Cortex of kidney (tissue), 1 donor: Measurements from ENCODE around the gene MLNR.

Experiments used
- DNase-seq: peaks from one replicate; lab custom pipeline; 2025; lab: John Stamatoyannopoulos, UW

Gene MLNR

GRCh38 chr13:49220036-49220855 lies at the start of gene MLNR:
Gene MLNR (plus strand): TSS chr13:49220338. CDS start chr13:49220338, 0 bp downstream.
- DNase-seq, result no peak

DNA sequence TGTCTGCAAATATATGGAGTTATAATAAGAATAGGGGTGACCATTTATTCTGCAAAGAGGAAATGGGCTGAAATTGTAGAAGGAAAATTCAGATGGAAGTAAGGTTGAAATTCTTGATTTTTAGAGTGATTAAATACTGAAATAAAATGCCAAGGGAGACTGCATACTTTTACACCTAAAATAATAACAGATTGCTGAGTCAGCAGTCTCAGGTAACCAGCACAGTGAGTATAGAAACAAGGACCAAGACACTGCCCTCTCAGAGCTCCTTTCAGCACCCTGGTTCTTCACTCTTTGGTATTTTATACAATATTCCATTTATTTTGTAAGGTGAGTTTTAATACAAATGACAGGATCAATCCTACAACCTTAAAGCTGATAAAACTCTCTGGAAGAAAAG lies 48.8 kb upstream of the MLNR start:
- no peak for DNase-seq

- no peak for DNase-seq
Measured at GRCh38 chr13:49183672-49184325, 36.3 kb upstream of the MLNR start.

DNA sequence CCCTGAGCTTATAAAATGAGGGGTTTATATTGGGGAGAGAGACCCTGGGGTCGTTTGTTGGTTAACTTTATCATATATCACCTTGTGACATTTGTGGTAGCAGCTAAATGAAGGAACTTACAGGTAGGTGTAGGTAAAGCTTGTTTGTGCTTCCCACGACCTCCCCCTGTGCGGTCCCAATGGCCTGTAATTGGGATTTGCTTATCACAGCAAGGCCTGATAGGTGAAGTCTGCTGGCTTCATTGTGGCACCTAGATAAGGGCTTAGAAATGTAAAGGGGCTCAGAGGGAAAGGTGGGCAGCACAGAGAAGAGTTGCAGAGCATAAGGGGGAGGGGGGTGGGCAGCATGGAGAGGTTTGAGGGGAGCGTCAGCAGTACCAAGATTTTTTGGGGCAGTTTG lies 35.5 kb upstream of the MLNR start:
- DNase-seq, result no peak

DNA sequence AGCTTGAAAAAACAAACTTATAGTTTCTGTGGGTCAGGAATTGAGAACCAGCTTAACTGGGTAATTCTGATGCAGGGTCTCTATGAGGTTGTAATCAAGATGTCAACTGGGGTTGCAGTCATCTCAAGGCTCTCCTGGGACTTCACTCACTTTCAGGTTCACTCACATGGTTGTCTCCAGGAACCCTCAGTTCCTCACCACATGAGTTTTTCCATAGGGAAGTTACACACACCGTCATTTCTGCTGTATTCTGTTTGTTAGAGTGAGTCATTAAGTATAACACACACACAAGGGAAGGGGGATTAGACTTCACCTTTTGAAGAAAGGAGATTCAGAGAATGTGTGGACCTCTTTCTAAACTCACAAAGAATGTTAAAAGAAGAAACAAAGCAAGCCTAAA lies 34.9 kb upstream of the MLNR start:
- DNase-seq, result no peak

DNA sequence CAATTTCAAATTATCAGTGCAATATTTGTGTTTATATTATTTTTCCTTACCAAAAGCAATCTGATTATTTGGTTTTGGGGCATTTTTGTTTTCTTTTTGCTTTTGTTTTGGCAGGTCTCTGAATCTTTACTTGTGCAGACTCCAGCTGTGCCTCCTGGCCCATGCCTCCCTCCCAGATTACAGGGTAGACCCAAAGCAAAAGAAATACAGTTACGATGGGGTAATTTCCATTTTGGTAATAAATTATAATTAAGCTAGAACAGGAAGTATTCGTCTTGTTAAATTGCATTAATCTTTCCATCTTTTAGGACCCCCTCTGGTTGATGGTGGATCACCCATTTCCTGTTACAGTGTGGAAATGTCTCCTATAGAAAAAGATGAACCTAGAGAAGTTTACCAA lies 29.2 kb upstream of the MLNR start:
- DNase-seq, result no peak

DNA sequence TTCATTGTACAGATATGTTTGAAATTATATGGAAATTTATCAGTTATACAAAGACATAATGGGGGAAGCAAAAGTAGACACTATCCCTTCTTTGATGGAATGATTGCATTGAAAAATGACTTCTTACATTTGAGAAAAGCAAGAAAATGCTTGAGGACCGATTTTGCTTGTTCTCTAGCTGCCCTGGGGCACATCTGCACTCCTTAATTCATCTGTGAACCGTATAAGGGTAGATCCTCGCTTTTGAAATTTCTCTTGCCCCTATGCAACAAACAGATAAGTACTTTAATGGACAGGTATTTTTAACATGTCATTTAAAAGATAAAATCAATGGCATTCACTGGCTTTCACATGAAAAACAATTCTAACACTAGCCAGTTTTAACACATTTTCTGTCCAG lies 13.5 kb upstream of the MLNR start:
- DNase-seq, result no peak

DNA sequence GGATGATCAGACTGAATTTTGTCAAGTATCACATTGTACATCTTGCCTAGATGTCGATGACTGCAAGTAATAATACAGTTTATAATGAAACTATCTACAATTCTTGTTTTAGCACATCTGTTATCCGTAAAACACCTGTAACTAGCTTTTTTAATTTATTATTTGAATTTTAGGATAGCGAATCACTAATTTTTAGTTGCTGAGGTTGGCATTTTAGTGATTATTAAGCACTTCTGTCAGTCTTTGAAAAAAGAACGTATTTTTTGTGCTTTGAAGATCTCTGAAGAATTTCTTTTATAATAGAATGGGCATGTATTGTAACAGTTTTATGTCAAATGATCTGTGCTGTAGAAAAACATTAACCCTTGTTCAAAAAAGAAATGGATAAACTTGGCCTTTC lies 11.5 kb upstream of the MLNR start:
- no peak for DNase-seq

DNA sequence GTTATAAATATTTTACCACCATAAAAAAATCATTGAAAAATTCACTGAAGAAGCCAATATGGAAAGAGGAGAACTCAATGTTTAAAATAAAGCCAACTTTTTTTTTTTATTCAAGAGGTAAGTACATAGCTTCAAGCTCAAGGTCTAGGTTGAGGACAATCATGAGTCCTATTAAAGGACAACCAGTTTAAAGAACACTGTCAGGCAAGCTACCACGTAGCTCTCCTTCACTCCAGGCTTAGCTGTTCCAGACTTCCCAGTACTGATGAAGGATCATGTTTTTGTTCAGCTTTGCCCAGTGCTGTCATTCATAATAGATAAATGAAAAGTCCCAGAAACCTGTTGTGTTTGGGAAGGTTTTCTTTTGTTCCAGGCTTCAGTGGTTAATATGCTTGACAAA lies 10.0 kb upstream of the MLNR start:
- DNase-seq, result no peak

- DNase-seq, result no peak
Measured at GRCh38 chr13:49210669-49211068, 9.5 kb upstream of the MLNR start.

GRCh38 chr13:49213539-49213938 lies 6.6 kb upstream of the MLNR start:
- no peak for DNase-seq

GRCh38 chr13:49213997-49214916 lies 5.9 kb upstream of the MLNR start:
- DNase-seq, result no peak

DNA sequence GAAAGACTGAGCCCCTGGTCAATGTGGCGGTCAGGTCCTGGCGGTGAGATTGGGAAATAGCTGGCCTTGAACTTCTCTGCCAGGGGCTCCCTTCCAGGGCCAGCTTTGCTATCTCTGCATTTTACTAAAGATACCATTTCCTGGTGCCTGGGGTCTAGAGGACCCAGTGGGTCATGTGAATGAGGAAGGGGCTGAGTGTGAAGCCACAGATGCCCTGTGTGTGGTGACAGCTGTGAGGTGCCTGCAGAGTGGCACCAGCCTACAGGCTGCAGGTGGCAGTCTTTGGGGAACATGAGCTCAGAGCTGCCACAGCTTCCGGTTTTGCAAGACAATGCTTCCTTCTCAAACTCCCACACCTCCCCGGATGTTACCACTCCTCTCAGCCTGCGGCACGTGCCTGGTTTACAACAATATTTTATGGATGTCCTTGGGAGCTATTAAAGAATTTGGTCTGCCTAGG lies 5.2 kb upstream of the MLNR start:
- no peak for DNase-seq

GRCh38 chr13:49216334-49216733 lies 3.8 kb upstream of the MLNR start:
- no peak for DNase-seq

- no peak for DNase-seq
Measured at GRCh38 chr13:49217962-49218492, 2.1 kb upstream of the MLNR start.

- DNase-seq, result no peak
Measured at GRCh38 chr13:49218493-49219051, 1.6 kb upstream of the MLNR start.

DNA sequence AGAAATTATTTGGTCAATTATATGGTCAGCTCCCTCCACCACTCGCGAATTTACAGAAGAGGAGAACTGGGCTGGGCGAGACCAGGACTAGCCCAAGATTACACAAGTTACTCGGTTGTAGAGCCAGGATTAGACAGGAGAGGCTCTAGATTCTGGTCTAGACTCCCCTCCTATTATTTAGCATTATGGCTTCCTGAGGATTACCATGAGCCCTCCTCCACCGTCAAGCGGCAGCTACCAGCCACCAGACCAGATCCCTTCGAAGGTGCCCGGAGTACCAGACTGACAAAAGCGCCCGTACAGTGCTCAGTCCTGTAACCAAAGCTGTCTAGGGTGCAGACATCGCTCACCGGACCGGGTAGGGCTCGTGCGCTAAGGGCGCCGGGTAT lies 497 bp upstream of the MLNR start:
- DNase-seq, result no peak

DNA sequence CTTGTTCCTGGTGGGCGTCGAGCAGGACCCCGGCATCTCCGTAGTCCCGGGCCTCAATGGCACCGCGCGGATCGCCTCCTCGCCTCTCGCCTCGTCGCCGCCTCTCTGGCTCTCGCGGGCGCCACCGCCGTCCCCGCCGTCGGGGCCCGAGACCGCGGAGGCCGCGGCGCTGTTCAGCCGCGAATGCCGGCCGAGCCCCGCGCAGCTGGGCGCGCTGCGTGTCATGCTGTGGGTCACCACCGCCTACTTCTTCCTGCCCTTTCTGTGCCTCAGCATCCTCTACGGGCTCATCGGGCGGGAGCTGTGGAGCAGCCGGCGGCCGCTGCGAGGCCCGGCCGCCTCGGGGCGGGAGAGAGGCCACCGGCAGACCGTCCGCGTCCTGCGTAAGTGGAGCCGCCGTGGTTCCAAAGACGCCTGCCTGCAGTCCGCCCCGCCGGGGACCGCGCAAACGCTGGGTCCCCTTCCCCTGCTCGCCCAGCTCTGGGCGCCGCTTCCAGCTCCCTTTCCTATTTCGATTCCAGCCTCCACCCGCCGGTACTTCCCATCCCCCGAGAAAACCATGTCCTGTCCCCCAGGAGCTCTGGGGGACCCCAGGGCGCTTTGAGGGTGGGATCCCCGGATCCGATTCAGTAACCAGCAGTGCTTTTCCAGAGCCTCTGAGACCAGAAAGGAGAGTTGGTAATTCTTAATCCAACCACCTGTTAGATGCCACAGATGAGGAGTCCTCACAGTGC lies 885 bp downstream of the MLNR start:
- no peak for DNase-seq

DNA sequence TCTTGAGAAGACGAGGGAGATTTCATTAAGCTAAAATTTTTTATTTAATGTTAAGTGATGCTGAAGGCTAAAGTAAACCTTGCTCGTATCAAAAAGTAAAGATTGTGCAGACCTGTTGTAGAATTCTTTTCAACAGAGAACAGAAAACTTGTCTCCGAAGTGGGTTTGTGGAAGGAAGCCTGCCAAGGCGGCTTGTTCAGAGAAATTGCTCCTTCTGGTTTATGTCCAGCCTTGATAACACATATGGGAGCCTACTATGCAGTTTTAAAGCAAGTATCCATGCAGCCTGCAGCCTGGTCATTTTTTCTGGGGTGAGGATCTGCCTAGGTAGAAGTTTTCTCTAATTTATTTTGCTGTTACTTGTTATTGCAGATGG lies 1.4 kb downstream of the MLNR start:
- DNase-seq, result no peak

GRCh38 chr13:49225223-49226042 lies 5.3 kb downstream of the MLNR start:
- no peak for DNase-seq
